Hepatic stellate cell (primary cell): ENCODE results near the gene TUB.

Source experiments
- DNase-seq: peaks from one replicate; pipeline ENCODE4 v3.0.0; 2011; ENCODE audit warnings: low spot score

TUB gene

GRCh38 chr11:8092587-8093424, 11.8 kb downstream of the TUB start:
- peak; percentile 92 for DNase-seq

GRCh38 chr11:8093931-8094575, 13.0 kb downstream of the TUB start:
- no peak for DNase-seq

- no peak for DNase-seq
Observed at GRCh38 chr11:8094656-8095055, 13.6 kb downstream of the TUB start.

- no peak for DNase-seq
Observed at GRCh38 chr11:8095371-8095770, 14.4 kb downstream of the TUB start.

- no peak for DNase-seq
Observed at GRCh38 chr11:8095806-8096522, 15.0 kb downstream of the TUB start.

GRCh38 chr11:8096575-8096974, 15.6 kb downstream of the TUB start:
- no peak for DNase-seq

- no peak for DNase-seq
Observed at GRCh38 chr11:8097062-8097461, 16.1 kb downstream of the TUB start.

GRCh38 chr11:8097468-8097867, 16.5 kb downstream of the TUB start:
- no peak for DNase-seq

GRCh38 chr11:8097926-8098325, 16.9 kb downstream of the TUB start:
- no peak for DNase-seq

GRCh38 chr11:8098361-8098760, 17.4 kb downstream of the TUB start:
- DNase-seq = peak; percentile 70

- DNase-seq = no peak
Observed at GRCh38 chr11:8098879-8099278, 17.9 kb downstream of the TUB start.

- peak; percentile 70 for DNase-seq
Observed at GRCh38 chr11:8099291-8099899, 18.4 kb downstream of the TUB start.

- DNase-seq = no peak
Observed at GRCh38 chr11:8100158-8100557, 19.1 kb downstream of the TUB start.

- no peak for DNase-seq
Observed at GRCh38 chr11:8100605-8101004, 19.6 kb downstream of the TUB start.

- no peak for DNase-seq
Observed at GRCh38 chr11:8101421-8101820, 20.4 kb downstream of the TUB start.

GRCh38 chr11:8102296-8102915, 21.4 kb downstream of the TUB start:
- DNase-seq = no peak

- no peak for DNase-seq
Observed at GRCh38 chr11:8102965-8103364, 22.0 kb downstream of the TUB start.

- DNase-seq = no peak
Observed at GRCh38 chr11:8103909-8104308, 22.9 kb downstream of the TUB start.

GRCh38 chr11:8105133-8105532, 24.1 kb downstream of the TUB start:
- DNase-seq = no peak

GRCh38 chr11:8105666-8106065, 24.7 kb downstream of the TUB start:
- no peak for DNase-seq

- no peak for DNase-seq
Observed at GRCh38 chr11:8106679-8107078, 25.7 kb downstream of the TUB start.

GRCh38 chr11:8107642-8108041, 26.6 kb downstream of the TUB start:
- no peak for DNase-seq
